Activated naive CD4-positive, alpha-beta T cell treated with anti-CD3 and anti-CD28 coated beads, Interleukin-2, amount 50 U/mL, for 24 hours (primary cell): ENCODE data around the gene CHCHD5.
"Not testable (repeated sequence)": the region's sequence is repeated elsewhere in the genome, so short reads cannot be mapped to it uniquely, and the experiment has no call there.

ENCODE experiments used
- H3K27ac Mint-ChIP-seq: one replicate; pipeline ENCODE4 v1.8.0; 2021; ENCODE audit warnings: mild to moderate bottlenecking, mixed read lengths
- H3K27me3 Mint-ChIP-seq: one replicate; pipeline ENCODE4 v1.8.0; 2021; ENCODE audit warnings: mixed read lengths
- H3K36me3 Mint-ChIP-seq: one replicate; pipeline ENCODE4 v1.8.0; 2021; ENCODE audit warnings: mixed read lengths
- H3K4me1 Mint-ChIP-seq: one replicate; pipeline ENCODE4 v1.8.0; 2021; ENCODE audit warnings: mixed read lengths
- H3K4me3 Mint-ChIP-seq: one replicate; pipeline ENCODE4 v1.8.0; 2021; ENCODE audit warnings: mild to moderate bottlenecking, mixed read lengths
- H3K9me3 Mint-ChIP-seq: one replicate; pipeline ENCODE4 v1.8.0; 2021; ENCODE audit warnings: mixed read lengths

CHCHD5 gene, protein sequence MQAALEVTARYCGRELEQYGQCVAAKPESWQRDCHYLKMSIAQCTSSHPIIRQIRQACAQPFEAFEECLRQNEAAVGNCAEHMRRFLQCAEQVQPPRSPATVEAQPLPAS

DNA sequence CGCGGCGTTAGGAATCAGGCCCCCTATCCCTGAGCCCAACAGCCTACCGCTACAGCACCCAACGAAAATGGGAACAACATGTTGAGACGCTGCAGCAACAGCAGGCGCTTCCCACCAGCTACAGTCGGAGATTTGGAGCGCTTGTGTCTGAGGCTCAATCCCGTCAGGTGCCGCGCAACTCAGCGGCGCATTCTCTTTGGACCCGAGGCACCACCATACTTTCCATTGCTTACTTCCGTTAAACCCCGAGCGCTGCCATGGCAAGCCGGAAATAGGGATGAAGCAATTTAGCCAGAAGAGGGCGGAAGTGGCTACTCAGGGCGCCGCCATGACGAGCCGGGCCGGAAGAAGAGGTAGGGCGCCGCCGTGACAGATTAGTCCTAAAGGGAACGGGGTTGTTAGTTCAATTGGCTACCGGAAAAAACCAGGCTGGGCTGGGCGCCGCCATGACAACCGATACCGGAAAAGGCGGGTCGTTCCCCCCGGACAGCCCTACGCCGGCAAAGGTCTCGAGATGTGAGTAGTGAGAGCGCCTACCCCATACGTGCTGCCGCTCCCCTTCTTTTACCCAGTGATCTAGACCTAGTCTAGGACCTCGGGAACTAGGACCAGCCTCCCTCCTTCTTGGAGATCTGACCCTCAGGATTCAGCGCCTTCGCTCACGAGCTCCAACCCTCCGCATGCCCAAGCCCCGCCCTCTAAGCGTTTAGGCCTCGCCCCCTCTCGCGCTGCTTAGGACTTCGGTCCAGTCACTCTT, at the start of gene CHCHD5:
CHCHD5 (plus strand) TSS at position 476 of the 757 bp plus-strand sequence; CDS start at position 515, 39 bp downstream.
- H3K4me1 Mint-ChIP-seq, result peaks cover 35% of the 10 kb centered on the region
- peak within 1 kb of the TSS; percentile 96 for H3K27ac Mint-ChIP-seq
- no peaks in the 10 kb centered on the region for H3K27me3 Mint-ChIP-seq
- H3K4me3 Mint-ChIP-seq, result peak within 1 kb of the TSS; percentile 96
- no peaks in the 10 kb centered on the region for H3K9me3 Mint-ChIP-seq
- peaks cover 10% of the 10 kb centered on the region for H3K36me3 Mint-ChIP-seq

DNA sequence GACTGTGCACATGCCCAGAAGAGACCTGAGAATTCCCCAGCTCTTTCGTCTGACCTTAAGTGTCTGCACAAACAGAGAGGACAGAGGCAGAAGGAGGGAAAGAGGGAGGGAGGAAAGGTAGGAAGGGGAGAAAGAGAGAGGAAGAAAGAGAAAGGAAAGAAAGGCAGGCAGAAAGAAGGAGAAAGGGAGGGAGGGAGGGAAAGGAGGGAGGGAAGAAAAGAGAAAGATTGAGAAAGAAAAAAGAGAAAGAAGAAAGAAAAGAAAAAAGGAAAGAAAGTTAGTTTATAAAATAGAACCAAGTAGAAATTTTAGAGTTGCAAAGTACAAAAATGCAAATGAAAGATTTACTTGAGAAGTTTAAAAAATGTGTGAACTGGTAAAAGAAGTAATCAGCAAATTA, 49.6 kb upstream of the CHCHD5 start:
- Mint-ChIP-seq H3K9me3 (no peaks in the 10 kb centered on the region), H3K36me3 (peaks cover 6% of the 10 kb centered on the region), H3K4me3 (no peak overlapping the region), H3K27ac (no peak overlapping the region), H3K27me3 (no peaks in the 10 kb centered on the region), H3K4me1 (no peaks in the 10 kb centered on the region)

DNA sequence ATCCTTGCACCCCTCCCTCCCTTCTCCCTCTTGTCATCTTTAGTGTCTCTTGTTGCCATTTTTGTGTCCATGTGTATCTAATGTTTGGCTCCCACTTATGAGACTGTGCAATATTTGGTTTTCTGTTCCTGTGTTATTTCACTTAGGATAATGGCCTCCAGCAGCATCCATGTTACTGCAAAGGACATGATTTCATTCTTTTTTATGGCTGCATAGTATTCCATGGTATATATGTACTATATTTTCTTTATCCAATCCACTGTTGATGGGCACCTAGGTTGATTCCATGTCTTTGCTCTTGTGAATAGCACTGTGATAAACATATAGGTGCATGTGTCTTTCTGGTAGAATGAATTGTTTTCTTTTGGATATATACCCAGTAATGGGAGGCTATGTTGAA, 47.7 kb upstream of the CHCHD5 start:
- not testable (repeated sequence) for H3K9me3 Mint-ChIP-seq, H3K4me3 Mint-ChIP-seq, H3K27me3 Mint-ChIP-seq, H3K27ac Mint-ChIP-seq, H3K36me3 Mint-ChIP-seq
- H3K4me1 Mint-ChIP-seq, result peaks cover 13% of the 10 kb centered on the region

DNA sequence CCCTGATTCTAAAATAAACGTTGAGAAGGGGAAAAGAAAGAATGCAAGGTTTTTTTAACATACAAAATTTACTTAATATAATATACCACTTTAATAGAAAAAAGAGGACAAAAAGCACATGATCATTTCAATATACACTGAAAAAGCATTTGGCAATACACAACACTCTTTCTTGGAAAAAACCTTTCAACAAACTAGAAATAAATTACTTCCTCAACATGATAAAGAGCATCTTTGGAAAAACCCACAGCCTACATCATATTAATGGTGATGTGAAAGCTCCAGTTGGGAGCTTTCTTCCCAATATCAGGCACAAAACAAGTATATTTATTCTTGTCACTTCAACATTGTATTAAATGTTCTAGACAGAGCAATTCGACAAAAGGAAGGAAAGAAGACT, 45.1 kb upstream of the CHCHD5 start:
- no peak overlapping the region for H3K4me3 Mint-ChIP-seq
- H3K4me1 Mint-ChIP-seq, result peaks cover 13% of the 10 kb centered on the region
- H3K27ac Mint-ChIP-seq, result peak overlapping the region; percentile 6
- H3K27me3 Mint-ChIP-seq, result no peaks in the 10 kb centered on the region
- no peaks in the 10 kb centered on the region for H3K36me3 Mint-ChIP-seq
- no peaks in the 10 kb centered on the region for H3K9me3 Mint-ChIP-seq

DNA sequence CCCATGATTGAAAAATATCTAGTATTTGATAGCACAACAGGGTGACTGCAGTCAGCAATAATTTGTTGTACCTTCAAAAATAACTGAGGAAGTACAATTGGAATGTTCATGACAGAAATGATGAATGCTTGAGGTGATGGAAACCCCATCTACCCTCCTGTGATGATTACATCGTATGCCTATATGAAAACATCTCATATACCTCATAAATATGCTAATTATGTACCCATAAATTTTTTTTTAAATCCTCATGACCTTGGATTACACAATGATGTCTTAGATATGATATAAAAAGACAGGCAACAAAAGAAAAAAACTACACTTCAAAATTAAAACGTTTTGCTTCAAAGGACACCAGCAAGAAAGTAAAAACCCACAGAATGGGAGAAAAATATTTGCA, 43.5 kb upstream of the CHCHD5 start:
- Mint-ChIP-seq H3K4me1 (peaks cover 20% of the 10 kb centered on the region), H3K36me3 (no peaks in the 10 kb centered on the region), H3K9me3 (no peaks in the 10 kb centered on the region), H3K4me3 (no peak overlapping the region), H3K27ac (no peak overlapping the region), H3K27me3 (no peaks in the 10 kb centered on the region)

DNA sequence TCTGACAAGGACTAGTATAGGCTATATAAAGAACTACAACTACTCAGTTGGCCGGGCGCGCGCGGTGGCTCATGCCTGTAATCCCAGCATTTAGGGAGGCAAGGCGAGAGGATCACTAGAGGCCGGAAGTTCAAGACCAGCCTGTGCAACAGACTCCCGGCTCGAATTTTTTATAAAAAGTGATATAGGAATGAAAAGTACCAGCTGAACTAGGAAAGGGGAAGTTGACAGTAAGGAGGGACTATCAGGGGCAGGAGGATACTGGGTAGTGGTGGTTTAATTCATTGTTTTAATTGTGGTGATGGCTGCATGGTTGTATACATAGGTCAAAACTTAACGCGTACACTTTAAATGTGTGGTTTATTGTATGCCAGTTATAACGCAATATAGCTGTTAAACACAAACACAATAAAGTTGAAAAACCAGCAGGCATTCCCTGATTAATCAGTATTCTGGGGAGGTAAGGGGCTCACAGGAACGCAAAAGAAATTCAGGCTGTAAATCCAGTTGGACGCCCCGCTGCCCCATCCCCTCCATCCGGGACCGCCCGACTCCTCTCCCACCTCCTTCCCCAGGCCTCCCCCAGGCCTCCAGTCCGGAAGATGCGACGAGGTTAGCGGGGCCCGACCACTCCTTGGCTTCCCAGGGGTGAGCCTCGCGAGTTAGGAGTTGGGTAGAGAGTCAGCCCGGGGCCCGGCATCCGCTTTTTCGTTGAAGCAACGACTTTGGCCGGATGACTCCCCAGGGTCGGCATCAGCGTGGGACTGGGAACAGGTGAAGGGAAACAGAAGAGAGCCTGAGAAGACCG, 42.9 kb upstream of the CHCHD5 start:
- Mint-ChIP-seq H3K4me3 (no peak overlapping the region), H3K36me3 (peaks cover 3% of the 10 kb centered on the region), H3K27me3 (no peaks in the 10 kb centered on the region), H3K9me3 (no peaks in the 10 kb centered on the region), H3K4me1 (peaks cover 20% of the 10 kb centered on the region), H3K27ac (no peak overlapping the region)

DNA sequence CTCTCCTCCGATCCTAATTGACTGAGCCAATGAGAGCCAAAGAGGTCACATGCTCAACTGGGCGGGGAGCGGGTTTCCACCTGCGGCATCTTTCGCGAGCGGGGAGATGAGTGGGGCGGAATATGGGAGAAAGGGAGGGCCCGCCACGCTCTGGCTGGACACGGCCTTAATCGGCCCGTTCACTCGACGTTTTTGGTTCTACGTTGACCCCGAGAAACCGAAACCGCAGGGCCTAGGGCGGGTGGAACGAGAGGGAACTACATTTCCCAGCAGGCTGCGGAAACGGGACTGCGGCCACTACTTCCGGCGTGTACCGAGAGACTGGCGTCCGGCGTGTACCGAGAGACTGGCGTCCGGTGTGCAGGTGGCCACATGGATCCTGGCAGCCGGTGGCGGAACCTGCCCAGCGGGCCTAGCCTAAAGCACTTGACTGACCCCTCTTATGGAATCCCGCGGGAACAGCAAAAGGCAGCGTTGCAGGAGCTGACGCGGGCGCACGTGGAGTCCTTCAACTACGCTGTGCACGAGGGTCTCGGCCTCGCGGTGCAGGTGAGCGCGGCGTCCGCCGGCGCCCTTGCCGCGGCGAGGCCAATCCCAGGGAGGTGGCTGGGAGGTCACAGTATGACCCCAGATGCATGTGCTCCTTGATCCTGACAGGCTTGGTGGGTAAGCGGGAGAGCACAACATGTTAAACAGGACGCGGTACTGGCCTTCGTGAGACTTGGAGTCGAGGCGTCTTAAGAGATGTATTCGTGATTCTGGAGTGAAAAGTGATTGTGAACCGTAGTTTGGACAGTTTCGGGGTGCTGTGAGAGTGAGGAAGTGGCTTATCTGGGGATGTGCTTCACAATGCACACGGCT, 42.1 kb upstream of the CHCHD5 start, which contains the start of gene POLR1B:
POLR1B (plus strand) TSS at position 343 of the 861 bp plus-strand sequence; CDS start at position 373, 30 bp downstream.
- Mint-ChIP-seq H3K27me3 (no peaks in the 10 kb centered on the region), H3K4me1 (peaks cover 20% of the 10 kb centered on the region), H3K27ac (no peak within 1 kb of the TSS), H3K4me3 (no peak within 1 kb of the TSS), H3K36me3 (peaks cover 5% of the 10 kb centered on the region), H3K9me3 (no peaks in the 10 kb centered on the region)

DNA sequence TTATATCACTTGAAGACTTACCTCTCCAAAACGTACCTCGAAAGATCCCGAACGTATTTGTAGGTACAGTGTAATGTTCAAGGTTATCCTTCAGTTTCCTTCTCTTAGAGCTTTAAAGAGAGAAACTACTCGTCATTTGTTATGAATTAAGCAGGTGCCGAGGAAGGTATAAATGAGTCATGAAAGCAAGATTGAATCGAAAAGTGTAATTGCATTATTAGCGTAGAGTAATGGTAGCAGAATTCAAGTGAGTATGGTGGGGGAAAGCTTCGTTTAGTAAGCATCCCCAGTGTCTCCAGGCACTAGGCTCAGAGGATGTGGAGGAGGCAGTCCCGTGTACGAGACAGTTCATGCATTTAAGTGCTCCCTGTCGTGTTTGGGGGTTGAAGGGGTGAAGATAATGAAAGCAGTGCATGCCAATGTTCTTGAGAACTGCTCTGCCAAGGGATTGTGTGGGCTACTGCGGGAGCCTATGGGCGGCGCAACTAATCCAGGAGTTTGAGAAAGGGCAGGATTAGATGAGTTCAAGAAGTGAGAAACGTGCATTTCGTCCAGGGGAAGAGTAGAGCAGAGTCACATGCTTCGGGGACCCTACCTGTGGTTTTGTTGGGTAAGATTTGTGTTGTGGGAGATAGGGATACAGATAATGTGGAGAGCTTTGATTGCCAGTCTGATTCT, 41.3 kb upstream of the CHCHD5 start:
- H3K27me3 Mint-ChIP-seq, result no peaks in the 10 kb centered on the region
- H3K4me3 Mint-ChIP-seq, result no peak overlapping the region
- no peak overlapping the region for H3K27ac Mint-ChIP-seq
- peaks cover 9% of the 10 kb centered on the region for H3K36me3 Mint-ChIP-seq
- no peaks in the 10 kb centered on the region for H3K9me3 Mint-ChIP-seq
- peaks cover 20% of the 10 kb centered on the region for H3K4me1 Mint-ChIP-seq

DNA sequence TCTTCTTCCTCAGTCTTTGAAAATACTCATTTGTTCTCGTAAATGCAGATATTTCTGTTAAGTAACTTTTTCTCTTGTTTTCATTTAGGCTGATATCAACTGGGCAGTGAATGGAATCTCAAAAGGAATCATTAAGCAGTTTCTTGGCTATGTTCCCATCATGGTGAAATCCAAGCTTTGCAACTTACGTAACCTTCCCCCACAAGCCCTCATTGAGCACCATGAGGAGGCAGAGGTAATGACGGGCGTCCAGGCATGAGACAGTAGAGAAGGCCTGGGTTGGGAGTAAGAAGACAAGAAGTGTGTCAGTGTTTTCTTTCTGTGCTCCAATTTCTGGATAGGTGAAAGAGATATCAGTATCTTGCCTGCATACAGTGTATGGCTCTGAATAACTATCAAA, 37.1 kb upstream of the CHCHD5 start:
- Mint-ChIP-seq H3K9me3 (no peaks in the 10 kb centered on the region), H3K4me3 (no peak overlapping the region), H3K36me3 (peaks cover 25% of the 10 kb centered on the region), H3K27ac (no peak overlapping the region), H3K27me3 (no peaks in the 10 kb centered on the region), H3K4me1 (peaks cover 13% of the 10 kb centered on the region)

DNA sequence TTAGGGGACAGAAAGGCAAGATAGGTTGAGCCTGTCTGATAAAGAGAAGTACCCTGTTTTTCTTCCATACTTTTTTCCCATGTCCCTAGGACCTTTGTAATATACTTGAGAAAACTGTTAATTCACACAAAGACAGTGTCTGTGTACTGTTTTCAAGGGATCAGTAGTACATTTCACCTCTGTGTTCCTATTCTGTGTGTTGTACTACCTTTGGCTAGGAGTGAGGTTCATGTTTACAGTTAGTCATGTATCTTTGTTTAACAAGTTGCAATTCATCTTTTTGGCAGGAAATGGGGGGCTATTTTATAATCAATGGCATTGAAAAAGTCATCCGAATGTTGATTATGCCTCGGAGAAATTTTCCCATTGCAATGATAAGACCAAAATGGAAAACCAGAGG, 35.4 kb upstream of the CHCHD5 start:
- peaks cover 27% of the 10 kb centered on the region for H3K36me3 Mint-ChIP-seq
- H3K4me1 Mint-ChIP-seq, result peaks cover 13% of the 10 kb centered on the region
- H3K27ac Mint-ChIP-seq, result no peak overlapping the region
- H3K27me3 Mint-ChIP-seq, result no peaks in the 10 kb centered on the region
- no peaks in the 10 kb centered on the region for H3K9me3 Mint-ChIP-seq
- no peak overlapping the region for H3K4me3 Mint-ChIP-seq

DNA sequence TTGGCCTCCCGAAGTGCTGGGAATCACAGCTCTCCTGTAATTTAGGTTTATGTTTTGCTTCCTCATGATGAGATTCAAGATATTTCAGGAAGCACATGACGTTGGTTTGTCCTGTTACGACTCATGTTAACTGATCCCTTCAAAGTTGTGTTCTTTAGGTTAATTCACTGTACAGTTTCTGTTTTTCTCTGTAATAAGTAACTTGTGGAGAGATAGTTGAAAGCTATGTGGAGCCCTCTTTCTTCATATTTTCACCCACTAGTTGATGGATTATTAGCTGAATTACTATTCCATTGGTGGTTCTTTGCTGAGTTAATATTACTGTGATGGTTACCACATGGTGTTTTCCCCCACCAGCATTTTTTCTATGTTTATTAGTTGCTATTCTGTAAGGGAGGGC, 18.3 kb upstream of the CHCHD5 start:
- Mint-ChIP-seq H3K9me3 (peaks cover 5% of the 10 kb centered on the region), H3K36me3 (peaks cover 41% of the 10 kb centered on the region), H3K4me3 (no peak overlapping the region), H3K27me3 (no peaks in the 10 kb centered on the region), H3K4me1 (no peaks in the 10 kb centered on the region), H3K27ac (no peak overlapping the region)

DNA sequence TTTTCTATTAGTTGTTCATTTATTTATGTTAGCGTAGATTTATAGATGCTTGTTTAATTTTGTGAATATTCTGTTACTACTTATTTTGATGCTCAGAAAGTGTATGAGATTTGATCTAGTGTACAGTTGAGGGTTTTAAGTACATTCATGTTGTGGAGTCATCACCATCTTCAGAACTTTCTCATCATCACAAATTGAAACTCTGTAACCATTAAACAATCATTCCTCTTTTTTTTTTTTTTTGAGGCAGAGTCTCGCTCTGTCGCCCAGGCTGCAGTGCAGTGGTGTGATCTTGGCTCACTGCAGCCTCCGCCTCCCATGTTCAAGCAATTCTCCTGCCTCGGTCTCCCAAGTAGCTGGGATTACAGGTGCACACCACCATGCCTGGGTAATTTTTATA, 17.9 kb upstream of the CHCHD5 start:
- not testable (repeated sequence) for H3K27ac Mint-ChIP-seq, H3K27me3 Mint-ChIP-seq, H3K4me3 Mint-ChIP-seq, H3K9me3 Mint-ChIP-seq, H3K4me1 Mint-ChIP-seq
- peaks cover 44% of the 10 kb centered on the region for H3K36me3 Mint-ChIP-seq

DNA sequence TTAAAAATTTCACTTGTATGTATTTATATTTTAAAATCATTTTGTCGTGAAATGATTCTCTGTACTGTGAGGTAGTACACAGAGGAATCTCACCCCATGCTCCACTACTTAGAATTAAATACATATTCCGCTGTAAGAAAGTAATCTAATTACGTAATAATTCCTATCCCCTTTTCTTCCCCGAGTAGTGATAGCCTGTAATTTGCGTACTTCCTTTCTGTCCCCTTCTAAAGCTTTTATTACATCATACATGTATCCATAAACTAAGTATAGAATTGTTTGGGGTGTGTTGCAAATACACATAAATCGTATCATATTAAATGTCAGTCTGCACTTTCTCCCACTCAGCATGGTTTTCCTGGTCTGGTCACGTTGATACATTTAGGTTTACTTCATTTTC, 12.4 kb upstream of the CHCHD5 start:
- H3K4me1 Mint-ChIP-seq, result no peaks in the 10 kb centered on the region
- no peak overlapping the region for H3K27ac Mint-ChIP-seq
- H3K4me3 Mint-ChIP-seq, result no peak overlapping the region
- peaks cover 5% of the 10 kb centered on the region for H3K9me3 Mint-ChIP-seq
- H3K27me3 Mint-ChIP-seq, result no peaks in the 10 kb centered on the region
- H3K36me3 Mint-ChIP-seq, result peaks cover 52% of the 10 kb centered on the region

DNA sequence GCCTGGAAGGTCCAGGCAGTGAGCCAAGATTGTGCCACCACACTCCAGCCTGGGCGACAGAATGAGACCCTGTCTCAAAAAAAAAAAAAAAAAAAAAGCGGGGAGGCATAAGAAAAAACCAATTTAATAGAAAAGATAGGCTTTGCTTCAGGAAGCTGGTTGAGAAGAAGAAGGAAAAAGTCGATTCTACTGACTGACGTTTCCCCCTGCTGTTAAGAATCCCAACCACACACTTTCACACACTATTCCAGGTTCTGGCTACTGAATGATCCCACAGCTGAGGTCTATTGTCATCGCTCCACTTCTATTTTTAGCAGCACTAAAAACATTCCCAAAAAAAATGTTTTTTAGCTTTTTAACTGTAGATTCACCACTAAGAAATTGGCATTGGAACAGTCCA, 6.7 kb upstream of the CHCHD5 start:
- peaks cover 3% of the 10 kb centered on the region for H3K4me1 Mint-ChIP-seq
- peaks cover 11% of the 10 kb centered on the region for H3K36me3 Mint-ChIP-seq
- no peaks in the 10 kb centered on the region for H3K27me3 Mint-ChIP-seq
- no peak overlapping the region for H3K27ac Mint-ChIP-seq
- H3K4me3 Mint-ChIP-seq, result no peak overlapping the region
- H3K9me3 Mint-ChIP-seq, result no peaks in the 10 kb centered on the region

DNA sequence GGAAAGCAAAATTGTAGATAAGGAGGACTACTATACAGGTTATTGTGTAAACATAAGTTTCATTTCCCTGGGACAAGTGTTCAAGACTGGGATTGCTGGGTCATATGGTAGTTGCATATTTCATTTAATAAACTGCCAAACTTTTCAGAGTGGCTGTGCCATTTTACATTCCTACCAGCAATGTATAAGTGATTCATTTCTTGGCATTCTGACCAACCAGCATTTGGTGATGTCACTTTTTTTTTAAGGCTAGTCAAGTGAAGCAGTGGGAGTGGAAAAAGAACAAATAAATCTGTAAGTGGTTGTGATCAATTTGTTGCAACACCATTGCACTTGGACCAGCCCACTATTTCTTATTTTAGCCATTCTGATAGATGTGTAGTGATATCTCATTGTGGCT, 5.2 kb upstream of the CHCHD5 start:
- no peaks in the 10 kb centered on the region for H3K9me3 Mint-ChIP-seq
- no peak overlapping the region for H3K27ac Mint-ChIP-seq
- no peak overlapping the region for H3K4me3 Mint-ChIP-seq
- H3K36me3 Mint-ChIP-seq, result peaks cover 13% of the 10 kb centered on the region
- no peaks in the 10 kb centered on the region for H3K27me3 Mint-ChIP-seq
- H3K4me1 Mint-ChIP-seq, result peaks cover 15% of the 10 kb centered on the region
